Smooth muscle cell (in vitro differentiated cells): ENCODE data around the gene SLC35F6. TPM values are rescaled to one million over a fixed set of nuclear protein-coding genes. Genes with fewer than 3 reads are reported as not detected.

Experiments
- DNase-seq: peaks from one replicate; lab custom pipeline; 2025; ENCODE audit not compliant: unreplicated experiment; lab: John Stamatoyannopoulos, UW
- H2AFZ ChIP-seq: fragments of 200-600 bp; sonication (generic); 2 replicates; pipeline ENCODE4 v1.6.0; 2016; ENCODE audit warnings: antibody characterized with exemption, low read depth, mild to moderate bottlenecking
- H3F3A ChIP-seq: fragments of 200-600 bp; sonication (generic); 2 replicates; pipeline ENCODE4 v1.6.0; 2017; ENCODE audit warnings: antibody characterized with exemption, low read depth
- H3K27ac ChIP-seq: fragments of 200-600 bp; sonication (generic); 2 replicates; pipeline ENCODE4 v1.5.1; 2016; ENCODE audit warnings: low read depth, mild to moderate bottlenecking
- H3K27me3 ChIP-seq: fragments of 200-600 bp; sonication (generic); 2 replicates; pipeline ENCODE4 v1.6.1; 2016; ENCODE audit warnings: low read depth, mild to moderate bottlenecking
- H3K36me3 ChIP-seq: fragments of 200-600 bp; sonication (generic); 2 replicates; pipeline ENCODE4 v1.5.1; 2016; ENCODE audit warnings: low read depth
- H3K4me1 ChIP-seq: fragments of 200-600 bp; sonication (generic); 2 replicates; pipeline ENCODE4 v1.5.1; 2016; ENCODE audit warnings: low read depth
- H3K4me2 ChIP-seq: fragments of 200-600 bp; sonication (generic); 2 replicates; pipeline ENCODE4 v1.6.0; 2016; ENCODE audit warnings: mild to moderate bottlenecking
- H3K4me3 ChIP-seq: fragments of 200-600 bp; sonication (generic); 2 replicates; pipeline ENCODE4 v1.5.1; 2016; ENCODE audit warnings: mild to moderate bottlenecking
- H3K79me2 ChIP-seq: fragments of 200-600 bp; sonication (generic); 2 replicates; pipeline ENCODE4 v1.6.0; 2016; ENCODE audit warnings: low read depth, mild to moderate bottlenecking
- H3K9ac ChIP-seq: fragments of 200-600 bp; sonication (generic); 2 replicates; pipeline ENCODE4 v1.6.0; 2016; ENCODE audit warnings: low read depth
- H3K9me3 ChIP-seq: fragments of 200-600 bp; sonication (generic); replicated peaks from 2 replicates; pipeline ENCODE4 v1.5.1; 2016; ENCODE audit warnings: low read depth
- H4K20me1 ChIP-seq: fragments of 200-600 bp; sonication (generic); 2 replicates; pipeline ENCODE4 v1.6.0; 2016; ENCODE audit warnings: low read depth
- CTCF ChIP-seq: fragments of 200-600 bp; sonication (generic); IDR thresholded peaks from 2 replicates; pipeline ENCODE4 v1.5.1; 2017; ENCODE audit warnings: borderline replicate concordance, mild to moderate bottlenecking, antibody characterized with exemption; ENCODE audit not compliant: insufficient read depth, poor library complexity, severe bottlenecking
- WGBS: methylation state at CpG from one replicate; pipeline ENCODE4 v1.1.7; 2016; ENCODE audit warnings: low lambda C conversion rate; 5-methylcytosine and 5-hydroxymethylcytosine counted together
- polyA plus RNA-seq: library from polyadenylated mRNA; unstranded; fragments of >200 nt; fragmentation: Nextera tagmentation; extraction: Ambion mirVana; gene quantifications from 2 replicates; pipeline ENCODE4 v1.2.1, GENCODE V29; 2016
- total RNA-seq: library from RNA; depleted of rRNA; stranded (reverse); fragments of >200 nt; gene quantifications from 2 replicates; pipeline ENCODE4 v1.2.3, GENCODE V29; 2014

Gene SLC35F6
- total and polyA plus RNA-seq, 2 experiments from 2014 or later = 16.9 to 19.2 TPM

- Histone ChIP-seq H3K27ac (no peak overlapping the region), H4K20me1 (no peaks in the 10 kb centered on the region), H3K36me3 (no peaks in the 10 kb centered on the region), H3K9ac (no peak overlapping the region), H3F3A (no peaks in the 10 kb centered on the region), H3K9me3 (no peaks in the 10 kb centered on the region), H3K27me3 (no peaks in the 10 kb centered on the region), H3K4me2 (no peak overlapping the region), H3K79me2 (no peaks in the 10 kb centered on the region), H3K4me3 (no peak overlapping the region), H2AFZ (no peak overlapping the region), H3K4me1 (peaks cover 6% of the 10 kb centered on the region)
- DNase-seq = no peak
- WGBS = 88% methylated on average over 6 of the region's 6 CpGs
- no peak for TF ChIP-seq CTCF
Observed at GRCh38 chr2:26809876-26810577, 45.9 kb downstream of the SLC35F6 start.

- Histone ChIP-seq H3K79me2 (no peaks in the 10 kb centered on the region), H3F3A (no peaks in the 10 kb centered on the region), H3K4me2 (no peak overlapping the region), H3K27ac (no peak overlapping the region), H3K4me3 (no peak overlapping the region), H2AFZ (no peak overlapping the region), H3K27me3 (no peaks in the 10 kb centered on the region), H3K4me1 (peaks cover 6% of the 10 kb centered on the region), H3K9me3 (no peaks in the 10 kb centered on the region), H3K9ac (no peak overlapping the region), H3K36me3 (no peaks in the 10 kb centered on the region), H4K20me1 (no peaks in the 10 kb centered on the region)
- WGBS = 86% methylated on average over 8 of the region's 8 CpGs
- no peak for DNase-seq
- TF ChIP-seq CTCF = no peak
Observed at GRCh38 chr2:26811261-26811660, 47.2 kb downstream of the SLC35F6 start.

GRCh38 chr2:26811791-26812694, 48.0 kb downstream of the SLC35F6 start:
- no peak overlapping the region for H3K9ac ChIP-seq
- H4K20me1 ChIP-seq = no peaks in the 10 kb centered on the region
- H2AFZ ChIP-seq = no peak overlapping the region
- no peak for TF ChIP-seq CTCF
- H3K36me3 ChIP-seq = no peaks in the 10 kb centered on the region
- H3K4me3 ChIP-seq = no peak overlapping the region
- no peak for DNase-seq
- no peaks in the 10 kb centered on the region for H3K79me2 ChIP-seq
- H3K27ac ChIP-seq = no peak overlapping the region
- no peaks in the 10 kb centered on the region for H3K27me3 ChIP-seq
- H3K4me1 ChIP-seq = peaks cover 6% of the 10 kb centered on the region
- 90% methylated on average over 13 of the region's 14 CpGs for WGBS
- H3K9me3 ChIP-seq = no peaks in the 10 kb centered on the region
- H3K4me2 ChIP-seq = no peak overlapping the region
- no peaks in the 10 kb centered on the region for H3F3A ChIP-seq
